K562 (cell line): ENCODE measurements around the gene NRSN2. TPM values are rescaled to one million over a fixed set of nuclear protein-coding genes. Genes with fewer than 3 reads are reported as not detected.

Experiments used
- BDP1 ChIP-seq: IDR thresholded peaks from 3 replicates; pipeline ENCODE4 v1.6.1; 2011; ENCODE audit not compliant: insufficient read length, insufficient read depth
- DNMT1 ChIP-seq: fragments of 450-650 bp; IDR thresholded peaks from 2 replicates; pipeline ENCODE4 v1.6.1; 2016; ENCODE audit warnings: antibody characterized with exemption, mild to moderate bottlenecking
- ETV6 ChIP-seq, 3 experiments: fragments of 150-350 bp in 1 of 3; sonication (generic) in 1 of 3; formaldehyde crosslinking in 1 of 3; IDR thresholded peaks; 2 replicates each; pipeline versions ENCODE4 v1.6.1 to v1.8.0; 2014 to 2022; ENCODE audit warnings: borderline replicate concordance in 2 of 3, low read depth in 2 of 3, antibody characterized with exemption in 1 of 3, low read length in 1 of 3, mild to moderate bottlenecking in 1 of 3, missing genetic modification reagents in 1 of 3
- FOXJ2 ChIP-seq: fragments of 200-800 bp; sonication (Bioruptor generic); IDR thresholded peaks from 2 replicates; pipeline ENCODE4 v1.6.1; 2016; ENCODE audit warnings: missing genetic modification characterization, missing compliant biosample characterization
- FOXM1 ChIP-seq, 2 experiments: fragments of 450-650 bp in 1 of 2; sonication (generic) in 1 of 2; formaldehyde crosslinking in 1 of 2; IDR thresholded peaks; 2 replicates each; pipeline versions ENCODE4 v1.6.1 to v1.9.0; 2017 to 2022; ENCODE audit warnings: low read depth in 2 of 2, mild to moderate bottlenecking in 2 of 2, missing genetic modification reagents in 1 of 2, moderate library complexity in 1 of 2
- KDM4B ChIP-seq, 2 experiments: fragments of 450-650 bp in 1 of 2; sonication (generic) in 1 of 2; IDR thresholded peaks; 2 replicates each; pipeline ENCODE4 v1.6.1; 2016 to 2017; ENCODE audit warnings: borderline replicate concordance in 2 of 2, antibody characterized with exemption in 1 of 2, low read depth in 1 of 2, mild to moderate bottlenecking in 1 of 2
- KLF13 ChIP-seq: fragments of 450-650 bp; IDR thresholded peaks from 2 replicates; pipeline ENCODE4 v1.6.1; 2016; ENCODE audit warnings: missing genetic modification characterization, low read depth, mild to moderate bottlenecking, missing compliant biosample characterization, moderate library complexity, borderline replicate concordance
- KLF6 ChIP-seq: fragments of 250-450 bp; sonication (Bioruptor Pico); IDR thresholded peaks from 2 replicates; pipeline ENCODE4 v1.4.0; 2020; ENCODE audit warnings: mild to moderate bottlenecking, moderate library complexity, borderline replicate concordance
- L3MBTL2 ChIP-seq: fragments of 450-650 bp; IDR thresholded peaks from 2 replicates; pipeline ENCODE4 v1.6.1; 2016; ENCODE audit warnings: mild to moderate bottlenecking, moderate library complexity
- LEF1 ChIP-seq: fragments of 450-650 bp; IDR thresholded peaks from 2 replicates; pipeline ENCODE4 v1.6.1; 2016; ENCODE audit warnings: mild to moderate bottlenecking
- NFRKB ChIP-seq: fragments of 450-650 bp; IDR thresholded peaks from 2 replicates; pipeline ENCODE4 v1.6.1; 2016; ENCODE audit warnings: low read depth
- NONO ChIP-seq, 2 experiments: fragments of 200-400 bp in 1 of 2; fragments of 450-650 bp in 1 of 2; formaldehyde crosslinking in 1 of 2; IDR thresholded peaks; 2 replicates each; pipeline ENCODE4 v1.6.1; 2017; ENCODE audit warnings: low read depth in 2 of 2, mild to moderate bottlenecking in 2 of 2, moderate library complexity in 2 of 2, low read length in 1 of 2
- NR4A1 ChIP-seq, 2 experiments: fragments of 250-450 bp in 1 of 2; fragments of 450-650 bp in 1 of 2; sonication (Bioruptor Pico) in 1 of 2; IDR thresholded peaks; 2 replicates each; pipeline versions ENCODE4 v1.4.0 to v1.6.1; 2016 to 2020; ENCODE audit warnings: mild to moderate bottlenecking in 2 of 2, missing compliant biosample characterization in 1 of 2, missing genetic modification characterization in 1 of 2, moderate library complexity in 1 of 2
- PREB ChIP-seq: sonication (generic); formaldehyde crosslinking; IDR thresholded peaks from 2 replicates; pipeline ENCODE4 v1.8.1; 2023; ENCODE audit warnings: mild to moderate bottlenecking, missing genetic modification reagents
- RAD21 ChIP-seq, 2 experiments: fragments of 250-450 bp in 1 of 2; fragments of 450-650 bp in 1 of 2; sonication (Bioruptor Pico) in 1 of 2; formaldehyde crosslinking in 1 of 2; IDR thresholded peaks in 1 of 2; conservative IDR thresholded peaks in 1 of 2; 2 replicates each; pipeline versions ENCODE4 v1.4.0 to v1.8.0; 2020 to 2022; ENCODE audit warnings: mild to moderate bottlenecking in 2 of 2, moderate library complexity in 1 of 2
- SMARCC2 ChIP-seq: fragments of 450-650 bp; IDR thresholded peaks from 2 replicates; pipeline ENCODE4 v1.6.1; 2017; ENCODE audit warnings: antibody characterized with exemption, moderate library complexity, mild to moderate bottlenecking, low read depth
- SRF ChIP-seq, 2 experiments: fragments of 250-450, 450-650 bp in 1 of 2; sonication (Bioruptor Pico) in 1 of 2; sonication (generic) in 1 of 2; formaldehyde crosslinking; IDR thresholded peaks; 2 replicates each; pipeline versions ENCODE4 v1.5.0 to v1.5.1; 2020 to 2022; ENCODE audit warnings: mild to moderate bottlenecking in 1 of 2, missing genetic modification reagents in 1 of 2
- THRB ChIP-seq: fragments of 450-650 bp; formaldehyde crosslinking; conservative IDR thresholded peaks from 2 replicates; pipeline ENCODE4 v1.4.0; 2022; ENCODE audit warnings: mild to moderate bottlenecking, missing genetic modification characterization
- U2AF2 ChIP-seq: fragments of 200-400 bp; formaldehyde crosslinking; optimal IDR thresholded peaks from 2 replicates; pipeline ENCODE3; 2017; ENCODE audit warnings: low read depth, mild to moderate bottlenecking, low read length
- ZBTB1 ChIP-seq: sonication (generic); formaldehyde crosslinking; IDR thresholded peaks from 2 replicates; pipeline ENCODE4 v1.8.1; 2023; ENCODE audit warnings: missing genetic modification reagents, low read depth, mild to moderate bottlenecking, borderline replicate concordance
- ZBTB7A ChIP-seq: IDR thresholded peaks from 2 replicates; pipeline ENCODE4 v1.6.1; 2011; ENCODE audit warnings: low read depth, mild to moderate bottlenecking, low read length, moderate library complexity, borderline replicate concordance; ENCODE audit not compliant: control insufficient read depth
- ZNF224 ChIP-seq: sonication (generic); formaldehyde crosslinking; IDR thresholded peaks from 2 replicates; pipeline ENCODE4 v1.8.0; 2022; ENCODE audit warnings: mild to moderate bottlenecking, missing genetic modification reagents
- ZNF316 ChIP-seq: fragments of 450-650 bp; IDR thresholded peaks from 2 replicates; pipeline ENCODE4 v1.6.1; 2016
- ZNF41 ChIP-seq: fragments of 250-450 bp; sonication (Bioruptor Pico); conservative IDR thresholded peaks from 2 replicates; pipeline ENCODE4 v1.4.0; 2020; ENCODE audit warnings: mild to moderate bottlenecking
- polyA plus RNA-seq, 8 experiments: library from polyadenylated mRNA; depleted of rRNA in 4 of 8; stranded (reverse) in 5 of 8; unstranded in 3 of 8; fragments of >200 nt; fragmentation: Nextera tagmentation in 2 of 8; fragmentation: Illumina TruSeq in 1 of 8; extraction: Ambion mirVana in 2 of 8; extraction: Trizol in 1 of 8; gene quantifications; 2 replicates each; pipeline versions ENCODE4 v1.2.1 to v1.2.3, GENCODE V29; 2011 to 2014; ENCODE audit warnings: inconsistent platforms in 1 of 8, missing spikeins in 1 of 8
- total RNA-seq, 7 experiments: library from RNA; depleted of rRNA in 6 of 7; stranded (reverse); fragments of >200 nt in 6 of 7; fragmentation: Illumina TruSeq in 2 of 7; extraction: Trizol in 2 of 7; gene quantifications; 2 replicates each; pipeline versions ENCODE4 v1.2.1 to v1.2.3, GENCODE V29; 2011 to 2021; ENCODE audit warnings: low replicate concordance in 1 of 7

NRSN2 gene
- total and polyA plus RNA-seq, 9 of the 15 experiments (the other 6 are each of a cell fraction or from before 2014, with no cell fraction given): 7.5 to 29.7 (median 11.1) TPM

- TF ChIP-seq L3MBTL2 (peak; percentile 52; the same call in 1 of the 2 replicates), ZNF316 (no peak), KLF6 (CRISPR knock-in tag) (peak; percentile 61; the same call in 1 of the 2 replicates), ETV6 (IDR thresholded peaks at IDR 0.05; ENCODE audit: borderline replicate concordance in 1 of 2, low read depth in 2 of 2, low read length in 1 of 2) (no peak), ETV6 (CRISPR knock-in tag; IDR thresholded peaks at IDR 0.05; ENCODE audit: borderline replicate concordance) (peak; percentile 74), KLF13 (peak; percentile 41; the same call in 1 of the 2 replicates), BDP1 (no peak), THRB (CRISPR knock-in tag) (no peak), ZBTB1 (CRISPR knock-in tag) (no peak; the same call in 1 of the 2 replicates), NONO (IDR thresholded peaks at IDR 0.05; ENCODE audit: low read depth in 2 of 2, low read length in 1 of 2) (peak; percentile 51 to 77; a peak in 3 of 4 replicates), RAD21 (CRISPR knock-in tag; conservative IDR thresholded peaks at IDR 0.05 in 1 of 2, IDR thresholded peaks at IDR 0.05 in 1 of 2) (peak; percentile 44 to 45), NR4A1 (CRISPR knock-in tag; IDR thresholded peaks at IDR 0.05) (no peak), NR4A1 (tag; IDR thresholded peaks at IDR 0.05) (no peak), LEF1 (peak; percentile 47; the same call in 1 of the 2 replicates), KDM4B (IDR thresholded peaks at IDR 0.05; ENCODE audit: borderline replicate concordance in 2 of 2, low read depth in 1 of 2) (peak in 1 of 2 experiments; percentile 81; a peak in 1 of 4 replicates), FOXM1 (IDR thresholded peaks at IDR 0.05; ENCODE audit: low read depth) (no peak), FOXM1 (CRISPR knock-in tag; IDR thresholded peaks at IDR 0.05; ENCODE audit: low read depth) (peak; percentile 67), PREB (CRISPR knock-in tag) (no peak), SMARCC2 (no peak), ZNF224 (CRISPR knock-in tag) (no peak), U2AF2 (no peak), DNMT1 (no peak), FOXJ2 (peak; percentile 26), ZBTB7A (peak; percentile 89), SRF (CRISPR knock-in tag; IDR thresholded peaks at IDR 0.05) (no peak), NFRKB (peak; percentile 67; the same call in 1 of the 2 replicates), ZNF41 (0 out of 2 replicates have a peak, but pooled peaks have one; percentile 49)
Observed at GRCh38 chr20:380763-381580, 34.1 kb downstream of the NRSN2 start (continued).
